Loucy (cell line): ENCODE data around the gene ZCCHC4.

Experiments used
- EZH2phosphoT487 ChIP-seq: fragments of 200-600 bp; IDR thresholded peaks from 2 replicates; pipeline ENCODE4 v1.6.1; 2018; ENCODE audit warnings: antibody characterized with exemption, mild to moderate bottlenecking, moderate library complexity, borderline replicate concordance
- TF ChIP-seq, protein P1 (sequence below): fragments of 200-600 bp; sonication (generic); conservative IDR thresholded peaks from 2 replicates; pipeline ENCODE4 v1.5.1; 2014; ENCODE audit warnings: mild to moderate bottlenecking, antibody characterized with exemption, low read length

DNA sequence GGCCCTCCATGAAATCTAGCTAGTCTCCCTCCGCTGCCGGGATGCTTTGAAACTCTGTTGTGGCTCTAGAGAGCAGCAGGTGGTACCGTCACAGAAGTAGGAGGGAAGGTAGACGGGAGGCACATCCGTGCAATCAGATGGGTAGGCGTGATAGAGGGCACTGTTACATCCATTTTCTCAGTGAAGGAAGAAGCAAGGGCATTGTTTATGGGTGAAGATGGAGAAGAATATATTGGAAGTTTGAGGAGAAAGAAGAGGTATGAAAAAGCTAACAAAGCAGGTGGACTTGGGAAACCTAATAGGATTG is 65.8 kb downstream of the ZCCHC4 start:
- TF ChIP-seq, protein P1, sequence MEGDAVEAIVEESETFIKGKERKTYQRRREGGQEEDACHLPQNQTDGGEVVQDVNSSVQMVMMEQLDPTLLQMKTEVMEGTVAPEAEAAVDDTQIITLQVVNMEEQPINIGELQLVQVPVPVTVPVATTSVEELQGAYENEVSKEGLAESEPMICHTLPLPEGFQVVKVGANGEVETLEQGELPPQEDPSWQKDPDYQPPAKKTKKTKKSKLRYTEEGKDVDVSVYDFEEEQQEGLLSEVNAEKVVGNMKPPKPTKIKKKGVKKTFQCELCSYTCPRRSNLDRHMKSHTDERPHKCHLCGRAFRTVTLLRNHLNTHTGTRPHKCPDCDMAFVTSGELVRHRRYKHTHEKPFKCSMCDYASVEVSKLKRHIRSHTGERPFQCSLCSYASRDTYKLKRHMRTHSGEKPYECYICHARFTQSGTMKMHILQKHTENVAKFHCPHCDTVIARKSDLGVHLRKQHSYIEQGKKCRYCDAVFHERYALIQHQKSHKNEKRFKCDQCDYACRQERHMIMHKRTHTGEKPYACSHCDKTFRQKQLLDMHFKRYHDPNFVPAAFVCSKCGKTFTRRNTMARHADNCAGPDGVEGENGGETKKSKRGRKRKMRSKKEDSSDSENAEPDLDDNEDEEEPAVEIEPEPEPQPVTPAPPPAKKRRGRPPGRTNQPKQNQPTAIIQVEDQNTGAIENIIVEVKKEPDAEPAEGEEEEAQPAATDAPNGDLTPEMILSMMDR, result no peak
- TF ChIP-seq EZH2phosphoT487, result no peak
